Fibroblast of the aortic adventitia (primary cell): ENCODE measurements around the gene SMARCD1. TPM values are rescaled to one million over a fixed set of nuclear protein-coding genes. Genes with fewer than 3 reads are reported as not detected.
A peak's percentile ranks its signal among the peaks of the same experiment; 100 is the strongest.

ENCODE experiments used
- DNase-seq: peaks from one replicate; pipeline ENCODE4 v3.0.0-alpha.2; 2010; ENCODE audit warnings: low read depth
- H3K4me3 ChIP-seq: 2 replicates; pipeline ENCODE4 v1.5.1; 2011; ENCODE audit warnings: low read depth, mild to moderate bottlenecking, control low read depth, low read length, moderate library complexity
- total RNA-seq: library from RNA; depleted of rRNA; stranded (reverse); fragments of >200 nt; gene quantifications from 2 replicates; pipeline ENCODE4 v1.2.3, GENCODE V29; 2012; ENCODE audit warnings: low replicate concordance
- TF ChIP-seq, protein P1 (sequence below): IDR thresholded peaks from 2 replicates; pipeline ENCODE4 v1.5.1; 2011; ENCODE audit warnings: mild to moderate bottlenecking, low read length, control low read depth, inconsistent platforms; ENCODE audit not compliant: insufficient read depth

The SMARCD1 gene
- total RNA-seq, 1 donor: 49.0 TPM

DNA sequence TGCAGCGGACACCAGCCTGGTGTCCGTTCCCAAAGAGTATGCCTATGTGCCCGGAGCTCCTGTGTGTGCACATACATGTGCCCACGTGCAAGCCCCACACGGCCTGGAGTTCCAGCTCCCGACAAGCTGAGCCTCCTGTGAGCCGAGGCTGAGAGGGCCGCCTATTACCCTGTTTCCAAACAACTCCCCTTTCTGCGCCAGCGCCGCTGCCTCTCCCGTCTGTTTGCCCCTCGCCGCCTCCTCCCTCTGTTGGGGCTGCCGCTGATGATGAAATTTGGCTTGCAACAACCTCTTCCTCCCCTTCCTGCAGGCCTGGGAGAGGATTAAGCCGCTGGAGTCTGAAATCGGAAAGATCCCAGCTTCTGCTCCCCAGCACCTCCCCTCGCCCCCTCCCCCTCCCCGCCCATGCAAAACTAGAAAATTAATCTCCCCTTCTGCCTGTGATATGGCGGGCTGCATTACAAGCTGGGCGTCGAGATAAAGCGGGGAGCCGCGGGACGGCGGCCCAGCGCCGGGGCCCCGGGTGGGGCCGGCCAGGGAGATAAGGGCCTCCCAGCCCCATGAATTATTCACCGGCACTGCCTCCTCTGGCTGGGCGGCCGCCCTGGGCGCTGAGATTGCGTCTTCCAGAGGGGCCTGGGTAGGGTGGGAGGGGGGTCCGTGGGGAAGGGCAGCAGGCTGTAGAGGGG, 34.6 kb upstream of the SMARCD1 start:
- TF ChIP-seq, protein P1, sequence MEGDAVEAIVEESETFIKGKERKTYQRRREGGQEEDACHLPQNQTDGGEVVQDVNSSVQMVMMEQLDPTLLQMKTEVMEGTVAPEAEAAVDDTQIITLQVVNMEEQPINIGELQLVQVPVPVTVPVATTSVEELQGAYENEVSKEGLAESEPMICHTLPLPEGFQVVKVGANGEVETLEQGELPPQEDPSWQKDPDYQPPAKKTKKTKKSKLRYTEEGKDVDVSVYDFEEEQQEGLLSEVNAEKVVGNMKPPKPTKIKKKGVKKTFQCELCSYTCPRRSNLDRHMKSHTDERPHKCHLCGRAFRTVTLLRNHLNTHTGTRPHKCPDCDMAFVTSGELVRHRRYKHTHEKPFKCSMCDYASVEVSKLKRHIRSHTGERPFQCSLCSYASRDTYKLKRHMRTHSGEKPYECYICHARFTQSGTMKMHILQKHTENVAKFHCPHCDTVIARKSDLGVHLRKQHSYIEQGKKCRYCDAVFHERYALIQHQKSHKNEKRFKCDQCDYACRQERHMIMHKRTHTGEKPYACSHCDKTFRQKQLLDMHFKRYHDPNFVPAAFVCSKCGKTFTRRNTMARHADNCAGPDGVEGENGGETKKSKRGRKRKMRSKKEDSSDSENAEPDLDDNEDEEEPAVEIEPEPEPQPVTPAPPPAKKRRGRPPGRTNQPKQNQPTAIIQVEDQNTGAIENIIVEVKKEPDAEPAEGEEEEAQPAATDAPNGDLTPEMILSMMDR: no peak
- peak; percentile 87 for DNase-seq
- peak overlapping the region; percentile 25 for H3K4me3 ChIP-seq

DNA sequence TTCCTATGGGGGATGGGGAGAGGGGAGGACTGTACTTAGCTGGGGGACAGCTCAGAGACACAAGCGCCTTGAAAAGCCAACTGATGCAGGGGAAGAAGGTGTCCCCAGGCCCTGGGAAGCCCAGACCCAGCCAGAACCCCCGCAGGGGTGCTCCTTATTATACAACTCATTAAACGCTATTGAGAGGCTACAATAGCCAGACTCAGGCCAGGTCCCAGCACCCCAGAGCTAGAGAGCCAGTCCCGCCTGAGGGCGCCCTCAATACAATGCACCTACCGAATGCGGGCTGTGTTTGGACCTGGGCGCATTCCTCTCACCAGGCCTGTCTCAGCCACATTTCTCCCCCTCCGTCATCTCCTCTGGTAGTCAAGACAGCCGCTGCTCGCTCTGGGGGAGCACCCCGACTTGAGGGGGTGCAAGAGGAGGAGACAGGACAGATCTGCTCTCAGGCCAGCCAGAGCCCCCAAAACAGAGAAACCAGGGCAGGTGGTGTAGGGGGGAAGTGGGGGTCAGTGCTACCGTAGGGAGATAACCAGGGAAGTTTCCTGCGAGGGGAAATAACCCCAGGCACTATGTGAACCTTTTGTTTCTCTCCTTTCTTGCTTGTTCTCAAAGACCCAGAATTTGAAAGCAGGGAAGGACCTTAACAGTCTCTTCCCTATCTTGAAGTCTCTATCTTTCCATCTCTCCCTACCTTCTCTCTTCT, 33.9 kb upstream of the SMARCD1 start:
- TF ChIP-seq, protein P1: no peak
- H3K4me3 ChIP-seq: no peak overlapping the region
- no peak for DNase-seq

DNA sequence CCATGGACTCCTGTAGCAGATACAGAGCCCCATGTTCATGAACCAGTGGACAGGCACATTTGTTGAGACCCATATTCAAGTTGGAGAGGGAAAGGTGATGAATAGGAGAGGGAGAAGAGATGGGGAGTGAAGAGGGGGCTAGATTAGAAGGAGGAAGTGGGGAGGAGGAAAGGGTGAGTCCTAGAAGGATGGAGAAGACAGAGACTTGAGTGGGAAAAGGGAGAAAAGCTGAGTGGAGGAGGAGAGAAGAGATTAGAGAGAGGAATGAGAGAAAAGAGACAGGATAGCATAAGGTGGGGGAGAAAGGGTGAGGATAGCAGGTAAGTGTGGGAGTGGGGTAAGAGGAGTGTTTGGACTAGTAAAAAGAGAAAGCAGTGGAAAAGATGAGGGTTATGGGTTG, 32.6 kb upstream of the SMARCD1 start:
- TF ChIP-seq, protein P1: no peak
- no peak for DNase-seq

DNA sequence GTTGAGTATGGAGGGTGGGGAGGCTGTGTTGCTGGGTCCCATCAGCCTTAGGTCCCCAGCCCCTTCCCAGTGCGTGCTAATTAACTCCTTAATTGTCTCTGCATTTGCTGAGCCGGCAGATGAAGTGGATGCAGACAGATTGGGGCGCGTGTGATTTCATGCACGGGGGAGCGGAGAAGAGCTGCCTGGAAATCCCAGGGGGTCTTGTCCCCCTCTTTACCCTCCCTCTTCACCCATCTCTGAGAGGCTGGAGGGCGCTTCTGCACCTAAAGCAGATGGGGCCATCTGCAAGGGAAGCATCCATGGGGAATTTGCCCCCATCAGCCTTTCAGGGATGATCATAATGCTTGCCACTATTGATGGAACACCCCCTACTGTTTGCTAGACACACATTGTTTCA, 32.2 kb upstream of the SMARCD1 start:
- no peak overlapping the region for H3K4me3 ChIP-seq
- DNase-seq: no peak
- TF ChIP-seq, protein P1: no peak

More for the DNA sequence above, 32.6 kb upstream of the SMARCD1 start:
- no peak overlapping the region for H3K4me3 ChIP-seq

DNA sequence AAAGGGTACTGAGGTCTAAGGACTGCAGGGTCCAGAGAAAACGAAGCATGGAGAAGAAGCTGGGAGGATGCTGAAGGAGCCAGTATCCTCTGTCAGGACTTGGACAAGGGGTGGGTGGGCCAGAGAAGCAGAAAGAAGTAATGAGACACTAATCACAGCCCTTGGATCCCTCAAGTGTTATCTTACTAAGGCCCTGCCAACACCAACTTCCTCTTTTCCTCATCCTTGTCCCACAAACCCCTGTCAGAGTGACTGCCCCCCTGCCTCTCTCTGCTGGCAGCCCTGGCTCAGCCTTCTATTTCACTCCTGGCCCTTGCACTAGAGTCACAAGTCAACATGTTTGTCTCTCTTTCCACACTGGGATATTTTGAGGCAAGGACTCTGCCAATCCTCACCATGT, 31.6 kb upstream of the SMARCD1 start:
- TF ChIP-seq, protein P1: no peak
- no peak for DNase-seq
- H3K4me3 ChIP-seq: no peak overlapping the region

GRCh38 chr12:50055831-50056638, 29.1 kb upstream of the SMARCD1 start:
- H3K4me3 ChIP-seq: no peak overlapping the region
- TF ChIP-seq, protein P1: peak; percentile 99
- peak; percentile 46 for DNase-seq
